ENCODE results near the gene TENM3.
A peak's percentile ranks its signal among the peaks of the same experiment; 100 is the strongest.

The TENM3 gene

DNA sequence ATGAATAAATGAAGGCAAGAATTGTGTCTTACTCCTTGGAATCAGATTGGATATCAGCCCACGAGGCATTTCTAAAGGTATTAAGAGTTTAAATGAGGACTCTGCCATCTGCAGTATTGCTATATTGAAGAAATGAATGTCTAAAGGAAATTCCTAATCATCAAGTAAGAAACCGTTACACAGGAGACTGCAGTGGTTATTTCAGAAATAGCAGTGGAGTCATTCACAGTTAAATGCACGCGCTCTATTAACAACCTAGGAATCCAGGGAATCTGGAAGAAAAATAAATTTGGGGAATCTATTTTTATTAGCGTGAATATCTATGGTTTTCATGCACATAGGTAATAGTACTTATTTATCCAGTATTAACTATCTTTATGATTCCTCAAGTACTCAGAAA lies 334.2 kb downstream of the TENM3 start:
- no peak for DNase-seq

DNA sequence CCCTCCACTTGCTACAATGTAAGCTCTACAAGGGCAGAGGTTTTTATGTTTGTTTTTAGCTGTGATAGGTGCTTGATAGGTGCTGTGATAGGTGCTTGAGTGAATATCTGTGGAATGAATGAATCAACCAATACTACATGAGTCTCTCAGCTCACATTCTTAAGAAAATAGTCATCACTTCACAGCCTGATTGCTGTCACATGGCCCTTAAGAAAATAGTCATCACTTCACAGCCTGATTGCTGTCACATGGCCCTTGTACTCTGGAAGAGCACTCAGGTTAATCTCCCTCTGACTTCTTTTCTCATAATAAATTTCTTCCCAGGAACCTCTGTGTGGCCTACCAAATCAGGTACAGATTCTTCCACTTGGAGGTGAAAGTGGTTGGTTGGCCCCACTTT lies 335.2 kb downstream of the TENM3 start:
- DNase-seq: no peak

DNA sequence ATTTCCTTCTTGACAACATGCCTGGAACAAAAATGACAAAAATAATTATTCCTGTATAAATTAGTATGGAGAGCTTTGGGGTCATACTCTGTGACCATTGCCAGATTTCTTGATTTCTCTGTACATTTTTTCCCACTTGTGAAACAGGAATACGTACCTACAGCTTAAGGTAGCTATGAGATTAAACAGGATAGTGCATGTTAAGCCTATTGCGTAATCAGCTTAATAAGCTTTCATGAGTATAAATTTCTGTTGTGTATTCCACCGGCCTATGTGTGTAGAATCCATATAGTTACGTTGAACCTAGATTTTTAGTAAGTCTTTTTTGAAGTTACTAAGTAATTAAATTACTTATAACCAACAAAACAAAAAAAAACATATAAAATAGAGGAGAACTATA lies 339.0 kb downstream of the TENM3 start:
- no peak for DNase-seq

DNA sequence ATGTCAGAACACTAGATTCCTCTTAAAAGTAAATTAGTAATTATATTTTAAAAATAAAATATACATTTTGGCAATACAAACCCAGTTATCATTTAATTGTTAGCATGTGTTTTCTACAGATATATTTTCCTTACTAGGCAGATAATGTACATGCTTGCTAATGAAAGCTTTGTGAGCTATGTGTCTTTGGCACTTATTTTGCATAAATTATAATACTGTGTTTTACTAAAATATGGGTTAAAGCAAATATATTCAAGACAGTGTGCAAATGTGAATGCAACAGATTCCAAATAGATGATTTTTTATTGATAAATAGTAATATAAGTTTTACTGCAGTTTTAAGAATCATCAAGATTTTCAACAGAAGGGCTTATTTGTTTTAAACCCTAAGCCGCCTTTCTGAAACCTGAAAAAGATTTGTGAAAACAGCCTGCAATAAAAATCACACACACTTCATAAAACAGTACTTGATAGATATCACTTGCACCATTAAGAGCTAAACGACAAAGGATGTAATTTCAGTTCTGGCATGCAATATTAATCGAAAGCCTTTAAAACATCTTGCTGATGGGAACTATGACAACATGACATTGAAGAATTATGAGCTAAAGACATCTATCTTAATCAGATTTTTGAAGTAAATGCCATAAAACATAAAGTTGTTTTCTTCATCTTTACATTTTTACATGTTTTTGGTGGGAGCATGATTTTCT lies 340.7 kb downstream of the TENM3 start:
- no peak for DNase-seq

DNA sequence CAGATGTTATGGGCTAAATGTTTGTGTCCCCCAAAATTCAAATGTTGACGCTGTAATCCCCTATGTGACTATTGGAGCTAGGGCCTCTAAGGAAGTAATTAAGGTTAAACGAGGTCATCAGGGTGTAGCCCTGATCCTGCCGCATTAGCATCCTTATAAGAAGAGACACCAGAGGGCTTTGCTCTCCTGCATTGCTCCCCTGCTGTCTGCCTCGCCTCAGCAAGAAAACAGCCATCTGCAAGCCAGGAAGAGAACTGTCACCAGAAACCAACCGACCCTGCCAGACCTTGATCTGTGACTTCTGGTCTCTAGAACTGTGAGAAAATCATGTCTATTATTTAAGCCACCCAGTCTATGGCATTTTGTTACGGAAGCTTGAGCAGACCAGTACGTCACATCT lies 342.1 kb downstream of the TENM3 start:
- no peak for DNase-seq

DNA sequence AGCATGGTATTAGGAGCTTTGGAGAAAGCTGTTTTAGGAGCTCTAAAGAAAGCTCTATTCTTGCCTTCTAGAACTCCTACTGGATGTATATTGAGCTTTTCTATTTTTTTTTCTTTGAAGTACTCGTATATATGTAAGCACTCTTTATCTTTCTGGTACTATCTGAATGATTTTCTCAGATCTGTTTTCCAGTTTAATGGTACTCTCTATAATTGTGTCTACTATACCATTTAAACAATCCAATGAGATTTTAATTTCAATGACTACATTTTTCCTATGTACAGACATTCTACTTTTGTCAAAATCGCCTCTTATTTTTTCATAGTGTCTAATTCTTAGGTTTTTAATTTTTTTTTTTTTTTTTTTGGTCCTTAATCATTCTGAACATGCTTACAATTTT lies 345.9 kb downstream of the TENM3 start:
- DNase-seq: no peak

DNA sequence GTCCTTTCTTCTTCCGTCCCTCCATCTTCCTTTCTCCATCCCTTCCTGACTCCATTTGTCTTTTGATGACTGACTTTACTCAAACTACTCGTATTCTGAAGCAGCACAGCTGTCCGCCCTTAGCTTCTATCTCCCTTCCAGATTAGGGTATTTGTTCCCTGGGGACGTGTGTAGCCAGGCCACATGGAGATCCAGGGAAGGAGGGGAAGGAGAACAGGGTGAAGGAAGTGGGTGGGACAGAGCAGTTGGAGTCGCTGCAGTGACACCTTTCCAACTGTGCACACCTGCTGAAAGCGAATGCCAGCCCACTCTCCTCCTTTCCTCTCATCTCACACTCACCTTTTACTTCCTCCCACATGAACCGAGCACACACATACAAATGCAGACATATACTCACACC lies 350.2 kb downstream of the TENM3 start:
- no peak for DNase-seq

DNA sequence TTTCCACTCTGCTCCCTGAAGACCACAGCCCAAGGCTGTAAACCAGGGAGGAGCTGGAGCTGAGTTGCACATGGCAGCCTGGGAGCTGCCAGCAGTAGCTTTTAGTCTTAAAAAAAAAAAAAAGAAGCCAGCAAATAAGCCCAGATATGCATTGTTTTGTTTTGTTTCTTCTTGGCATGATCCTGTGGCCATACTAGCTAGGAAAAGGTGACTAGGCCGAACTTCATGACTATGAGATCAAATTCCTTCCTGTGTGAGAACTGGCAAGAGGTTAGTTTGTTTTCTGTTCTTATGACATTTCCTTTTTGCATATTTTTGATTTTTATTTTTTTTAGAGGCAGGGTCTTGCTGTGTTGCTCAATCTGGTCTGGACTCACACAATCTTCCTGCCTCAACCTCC lies 350.7 kb downstream of the TENM3 start:
- DNase-seq: no peak

DNA sequence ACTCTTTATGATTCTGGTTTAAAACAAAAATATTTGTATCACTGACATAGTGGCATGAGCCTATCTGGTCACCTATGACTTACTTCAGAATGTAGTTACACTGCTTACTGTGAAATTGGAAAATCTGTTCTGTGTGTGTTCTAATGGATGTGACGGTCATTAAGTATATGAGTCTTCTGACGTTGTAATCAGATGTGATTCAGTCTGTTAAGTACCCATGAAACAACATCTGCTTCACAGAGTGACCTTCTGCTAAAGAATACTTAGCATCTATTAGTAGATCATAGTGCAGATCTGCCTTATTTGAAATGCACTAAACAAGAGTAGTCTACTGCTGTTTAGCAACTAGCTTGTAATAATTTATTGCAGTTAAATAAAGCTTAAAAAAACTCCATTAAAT lies 356.9 kb downstream of the TENM3 start:
- peak; percentile 10 for DNase-seq

DNA sequence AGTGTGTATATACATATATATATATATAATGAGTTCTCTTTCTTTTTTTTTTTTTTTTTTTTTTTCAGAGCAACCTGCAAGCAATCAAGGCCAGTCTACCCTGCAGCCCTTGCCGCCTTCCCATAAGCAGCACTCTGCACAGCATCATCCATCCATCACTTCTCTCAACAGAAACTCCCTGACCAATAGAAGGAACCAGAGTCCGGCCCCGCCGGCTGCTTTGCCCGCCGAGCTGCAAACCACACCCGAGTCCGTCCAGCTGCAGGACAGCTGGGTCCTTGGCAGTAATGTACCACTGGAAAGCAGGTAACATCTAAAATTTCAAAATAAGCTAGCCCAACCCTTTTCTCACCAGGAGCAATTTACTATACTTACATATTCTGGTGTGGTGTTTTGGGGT lies 357.7 kb downstream of the TENM3 start:
- DNase-seq: no peak

DNA sequence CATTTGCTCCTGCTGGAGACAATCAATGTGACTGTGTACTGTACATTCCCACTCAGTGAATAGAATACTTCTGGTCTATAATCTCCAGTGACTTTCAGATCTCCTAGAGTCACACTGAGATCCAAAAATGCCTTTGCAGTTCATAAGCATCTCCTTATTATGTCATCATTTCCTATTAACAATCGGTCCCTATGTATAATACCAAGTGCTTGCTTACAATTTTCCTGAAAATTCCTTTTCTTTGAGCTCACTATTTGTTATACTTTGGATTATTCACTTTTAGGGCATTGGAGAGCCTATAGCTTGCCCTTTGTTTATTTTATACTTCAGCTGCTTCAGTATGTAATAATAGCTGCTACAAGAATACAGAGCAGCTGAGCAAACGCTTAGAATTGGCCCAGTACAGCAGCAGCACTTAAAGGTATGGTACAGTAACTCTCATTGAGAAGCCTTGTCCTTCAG lies 361.0 kb downstream of the TENM3 start:
- DNase-seq: peak; percentile 42

DNA sequence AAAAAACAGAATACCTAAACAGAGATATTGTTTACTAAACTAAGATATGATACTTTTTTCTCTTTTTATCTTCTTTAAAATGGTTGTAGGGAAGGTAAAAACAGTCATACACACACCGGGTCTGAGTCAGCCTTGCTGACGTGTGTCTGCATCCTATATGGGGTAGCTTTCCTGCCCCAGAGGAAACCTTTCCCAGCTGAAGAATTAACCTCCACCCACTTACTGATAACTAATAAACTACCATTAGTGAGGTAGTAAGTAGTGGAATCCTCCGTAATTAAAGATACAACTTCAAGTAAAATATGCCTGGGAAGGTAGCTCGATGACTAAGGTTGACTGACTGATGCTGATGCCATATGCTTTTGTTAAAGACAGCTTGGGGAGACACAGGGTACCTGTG lies 361.8 kb downstream of the TENM3 start:
- DNase-seq: no peak

DNA sequence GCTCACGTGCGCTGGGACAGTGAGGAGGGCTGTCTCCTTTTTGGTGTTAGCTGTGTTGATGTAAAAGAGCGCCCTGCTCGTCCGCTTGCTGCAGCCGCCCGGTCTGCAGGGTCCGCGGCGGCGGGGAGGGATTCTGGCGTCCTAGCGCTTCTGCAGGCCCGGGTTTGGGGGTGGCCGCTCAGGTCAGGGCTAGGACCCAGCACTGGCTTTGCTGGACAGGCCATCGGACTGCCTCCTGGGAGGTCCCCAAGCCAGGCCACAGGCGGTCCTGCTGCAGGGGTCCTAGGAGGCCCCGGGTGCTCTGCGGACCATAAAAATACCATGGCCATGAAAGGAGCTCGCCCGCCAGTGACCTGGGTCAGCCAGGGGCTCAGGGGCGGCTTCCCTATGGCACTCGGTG lies 365.3 kb downstream of the TENM3 start:
- DNase-seq: no peak

DNA sequence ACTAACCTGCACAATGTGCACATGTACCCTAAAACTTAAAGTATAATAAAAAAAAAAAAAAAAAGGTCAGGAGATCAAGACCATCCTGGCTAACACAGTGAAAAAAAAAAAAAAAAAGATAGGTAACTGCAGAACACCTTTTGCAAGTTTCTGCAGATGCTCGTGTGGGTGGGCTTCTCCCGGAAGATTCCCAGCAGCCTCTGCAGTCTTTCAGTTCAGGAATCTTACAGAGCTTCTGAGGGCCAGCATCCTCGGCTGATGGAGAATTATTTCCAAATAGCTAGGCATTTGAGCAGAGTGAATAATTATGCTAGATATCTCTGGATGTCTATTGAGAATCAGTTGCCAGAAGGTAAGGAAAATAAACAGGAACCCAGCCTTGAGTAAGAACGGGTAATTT lies 373.3 kb downstream of the TENM3 start:
- no peak for DNase-seq

DNA sequence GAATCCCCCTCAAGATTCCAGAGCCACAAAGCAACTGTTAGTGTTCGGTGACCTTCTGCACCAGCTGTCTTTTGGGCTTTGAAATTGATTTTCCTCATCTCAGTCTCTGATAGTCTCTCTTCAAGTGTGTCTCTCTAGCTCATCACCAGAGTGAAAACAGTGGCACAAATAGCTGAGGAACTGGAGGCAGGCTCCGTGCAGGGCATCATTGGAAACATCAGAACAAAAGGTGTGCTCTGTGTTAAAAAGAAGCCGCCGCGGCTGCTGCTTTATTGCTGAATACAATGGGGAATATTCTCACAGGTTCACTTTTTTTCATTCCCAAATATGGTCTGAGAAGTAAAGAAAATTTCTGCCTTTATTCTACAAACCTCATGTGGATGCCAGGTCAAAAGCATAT lies 376.5 kb downstream of the TENM3 start:
- no peak for DNase-seq

DNA sequence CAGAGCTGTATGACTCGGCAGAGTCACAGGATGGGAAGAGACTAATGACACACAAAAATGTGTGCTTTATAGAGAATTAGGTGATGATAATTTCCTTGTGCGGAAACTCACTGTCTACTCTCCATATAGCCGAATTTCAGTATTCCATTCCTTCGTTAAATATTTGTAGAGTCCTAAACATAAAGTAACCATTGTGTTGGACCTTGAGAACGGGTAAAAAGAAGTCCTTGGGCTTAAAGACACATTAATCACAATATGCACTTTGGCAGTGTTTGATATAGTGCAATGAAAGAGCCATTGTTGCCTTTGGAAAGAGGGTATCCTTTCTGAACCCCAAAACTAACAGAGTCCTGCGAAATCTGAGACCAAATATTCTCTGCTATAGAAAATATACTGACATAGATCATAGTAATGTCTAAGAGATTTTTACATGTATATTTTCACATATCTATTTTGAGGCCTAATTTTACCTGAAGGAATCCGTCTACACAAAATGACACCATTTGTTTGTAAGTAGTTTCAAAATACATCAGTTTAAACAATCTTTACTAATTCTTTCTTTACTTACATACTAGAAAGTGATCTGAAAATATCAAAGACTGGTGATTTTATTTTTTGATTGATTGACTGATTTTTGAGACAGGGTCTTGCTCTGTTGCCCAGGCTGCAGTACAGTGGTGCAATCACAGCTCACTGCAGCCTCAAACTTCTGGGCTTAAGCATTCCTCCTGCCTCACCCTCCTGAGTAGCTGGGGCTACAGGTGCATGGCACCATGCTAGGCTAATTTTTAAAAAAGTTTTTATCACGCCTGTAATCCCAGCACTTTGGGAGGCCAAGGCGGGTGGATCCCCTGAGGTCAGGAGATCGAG lies 377.1 kb downstream of the TENM3 start:
- no peak for DNase-seq

DNA sequence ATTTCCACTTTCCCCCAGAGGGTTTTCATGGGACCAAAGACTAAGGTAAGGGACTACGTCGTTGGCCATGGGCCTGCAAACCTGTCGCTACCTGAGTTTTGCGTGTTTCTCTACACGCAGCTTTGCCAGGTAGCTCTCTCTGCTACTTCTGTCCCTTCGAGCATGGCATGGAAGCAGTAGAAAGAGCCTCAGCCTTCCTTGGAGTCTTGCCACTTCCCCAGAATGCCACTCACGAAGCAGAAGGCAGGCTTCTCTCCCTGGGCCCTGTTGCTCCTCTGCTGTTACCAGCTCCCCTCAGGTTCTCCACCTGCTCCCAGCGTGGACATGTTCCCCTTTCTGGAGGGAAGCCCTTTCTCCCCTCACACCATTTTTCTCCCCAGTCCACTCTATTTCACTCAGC lies 381.1 kb downstream of the TENM3 start:
- DNase-seq: no peak

DNA sequence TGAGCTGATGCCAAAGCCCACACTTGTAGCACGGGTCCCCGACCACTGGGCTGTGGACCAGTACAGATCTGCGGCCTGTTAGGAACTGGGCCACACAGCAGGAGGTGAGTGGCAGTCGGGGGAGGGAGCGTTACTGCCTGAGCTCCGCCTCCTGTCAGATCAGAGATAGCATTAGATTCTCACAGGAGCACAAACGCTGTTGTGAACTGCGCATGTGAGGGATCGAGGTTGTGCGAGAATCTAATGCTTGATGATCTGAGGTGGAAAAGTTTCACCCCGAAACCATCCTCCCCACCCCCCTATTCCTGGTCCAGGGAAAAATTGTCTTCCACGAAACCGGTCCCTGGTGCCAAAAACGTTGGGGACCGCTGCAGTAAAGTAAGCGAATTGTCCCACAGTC lies 382.0 kb downstream of the TENM3 start:
- no peak for DNase-seq

DNA sequence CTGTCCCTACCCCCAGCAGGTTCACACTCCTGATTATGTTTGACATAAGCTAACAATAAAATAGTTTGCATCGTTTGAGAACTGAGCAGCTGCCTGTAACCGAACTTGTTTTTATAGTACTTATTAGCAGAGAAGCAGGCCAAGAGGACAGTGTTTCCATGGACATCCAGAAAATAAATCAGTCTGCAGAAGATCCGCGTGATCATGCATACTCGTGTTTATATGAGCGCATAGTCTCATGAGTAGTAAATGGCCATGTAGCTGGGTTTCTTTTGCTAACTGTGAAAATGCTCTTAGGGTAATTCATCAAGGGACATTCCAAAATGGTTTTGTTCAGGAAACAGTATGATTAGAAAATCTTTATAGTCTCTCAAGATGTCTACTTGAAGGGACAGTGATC lies 384.8 kb downstream of the TENM3 start:
- no peak for DNase-seq

DNA sequence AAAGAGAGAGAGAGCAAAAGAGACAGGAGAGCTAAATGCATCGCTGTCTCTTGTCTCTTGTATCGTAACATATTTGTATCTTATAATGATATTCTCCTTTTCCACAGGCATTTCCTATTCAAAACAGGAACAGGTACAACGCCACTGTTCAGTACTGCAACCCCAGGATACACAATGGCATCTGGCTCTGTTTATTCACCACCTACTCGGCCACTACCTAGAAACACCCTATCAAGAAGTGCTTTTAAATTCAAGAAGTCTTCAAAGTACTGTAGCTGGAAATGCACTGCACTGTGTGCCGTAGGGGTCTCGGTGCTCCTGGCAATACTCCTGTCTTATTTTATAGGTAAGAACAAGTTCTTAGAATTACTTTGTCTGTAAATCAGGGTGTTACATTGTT lies 385.3 kb downstream of the TENM3 start:
- no peak for DNase-seq

DNA sequence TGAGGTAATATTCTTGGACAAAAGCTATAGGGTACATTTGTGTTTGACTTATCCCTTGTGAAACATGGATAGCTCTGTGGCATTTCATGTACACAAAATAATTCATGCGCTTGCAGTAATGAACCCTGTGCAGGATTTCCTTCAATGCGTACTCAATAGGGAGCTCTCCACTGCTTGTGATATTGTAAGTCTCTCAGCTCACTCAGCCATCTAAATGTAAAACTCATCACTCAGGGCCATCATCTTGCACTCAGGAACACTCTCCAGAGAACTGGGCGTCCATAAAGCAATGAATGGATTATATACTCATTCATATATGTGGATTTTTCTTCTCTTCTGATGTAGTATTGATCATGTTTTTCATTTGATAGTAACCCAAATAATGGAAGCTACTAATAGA lies 385.9 kb downstream of the TENM3 start:
- DNase-seq: no peak

DNA sequence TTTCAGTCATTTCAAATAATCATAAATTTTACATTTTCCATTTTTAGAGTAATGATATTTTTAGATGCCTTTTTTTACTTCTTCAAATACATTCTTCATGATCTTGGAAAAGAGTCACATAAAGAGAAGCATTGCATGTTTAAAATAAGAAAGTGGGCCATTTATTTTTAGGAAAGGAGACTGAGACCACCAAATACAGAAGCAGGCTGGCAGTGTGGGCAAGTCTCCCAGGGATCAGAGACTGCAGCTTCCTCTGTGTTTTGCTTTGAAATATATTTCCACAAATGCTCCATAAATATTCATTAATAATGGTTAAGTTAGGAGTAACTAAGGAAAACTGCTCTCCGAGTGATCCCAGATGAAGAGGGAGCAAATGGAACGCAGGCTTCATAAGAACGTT lies 397.3 kb downstream of the TENM3 start:
- DNase-seq: no peak

DNA sequence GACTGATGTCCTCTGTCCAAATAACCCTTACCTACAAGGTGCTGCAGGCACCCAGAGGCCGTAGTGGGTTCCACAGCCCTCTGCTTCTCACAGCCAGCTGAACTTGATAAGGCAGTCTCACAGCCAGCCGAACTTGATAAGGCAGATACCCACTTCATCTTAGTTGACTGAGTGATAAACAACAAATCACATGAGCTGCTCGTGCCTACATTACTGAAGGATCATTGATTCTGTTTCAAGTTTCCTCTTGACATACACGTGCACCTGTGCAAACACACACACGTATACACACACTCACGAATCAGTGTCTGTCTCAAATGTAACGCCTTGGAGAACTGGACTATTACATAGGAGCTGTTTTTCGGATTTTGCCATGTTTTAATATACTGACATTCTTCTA lies 397.7 kb downstream of the TENM3 start:
- peak; percentile 37 for DNase-seq

DNA sequence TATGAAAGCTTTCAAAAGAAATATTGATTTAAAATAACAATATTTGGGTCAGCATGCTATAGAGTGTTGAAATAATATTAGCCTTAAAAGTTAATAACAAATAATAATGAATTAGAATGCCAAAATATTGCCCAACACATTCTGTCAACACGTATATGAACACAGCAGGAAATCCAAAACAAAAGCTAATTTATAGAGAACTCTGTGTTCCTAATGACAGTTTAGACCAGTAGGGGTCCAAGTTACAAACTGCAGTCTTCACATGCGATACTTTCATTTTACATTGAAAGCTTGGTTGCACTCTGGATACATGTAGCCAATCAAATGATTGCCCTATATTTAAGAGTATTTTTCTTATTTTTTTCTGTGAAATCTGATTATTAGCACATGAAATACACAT lies 399.6 kb downstream of the TENM3 start:
- no peak for DNase-seq

Measured in NCI-H748 treated with DMSO at 0.1 percent for 48 hours (cell line).